HG03064 (cell line): ENCODE results near the gene KLF16.

Experiments
- ATAC-seq: cut with Tn5 transposase; IDR thresholded peaks from one replicate; pipeline ENCODE4 v1.9.1; 2021; ENCODE audit warnings: low read depth; ENCODE audit not compliant: unreplicated experiment

KLF16 gene

DNA sequence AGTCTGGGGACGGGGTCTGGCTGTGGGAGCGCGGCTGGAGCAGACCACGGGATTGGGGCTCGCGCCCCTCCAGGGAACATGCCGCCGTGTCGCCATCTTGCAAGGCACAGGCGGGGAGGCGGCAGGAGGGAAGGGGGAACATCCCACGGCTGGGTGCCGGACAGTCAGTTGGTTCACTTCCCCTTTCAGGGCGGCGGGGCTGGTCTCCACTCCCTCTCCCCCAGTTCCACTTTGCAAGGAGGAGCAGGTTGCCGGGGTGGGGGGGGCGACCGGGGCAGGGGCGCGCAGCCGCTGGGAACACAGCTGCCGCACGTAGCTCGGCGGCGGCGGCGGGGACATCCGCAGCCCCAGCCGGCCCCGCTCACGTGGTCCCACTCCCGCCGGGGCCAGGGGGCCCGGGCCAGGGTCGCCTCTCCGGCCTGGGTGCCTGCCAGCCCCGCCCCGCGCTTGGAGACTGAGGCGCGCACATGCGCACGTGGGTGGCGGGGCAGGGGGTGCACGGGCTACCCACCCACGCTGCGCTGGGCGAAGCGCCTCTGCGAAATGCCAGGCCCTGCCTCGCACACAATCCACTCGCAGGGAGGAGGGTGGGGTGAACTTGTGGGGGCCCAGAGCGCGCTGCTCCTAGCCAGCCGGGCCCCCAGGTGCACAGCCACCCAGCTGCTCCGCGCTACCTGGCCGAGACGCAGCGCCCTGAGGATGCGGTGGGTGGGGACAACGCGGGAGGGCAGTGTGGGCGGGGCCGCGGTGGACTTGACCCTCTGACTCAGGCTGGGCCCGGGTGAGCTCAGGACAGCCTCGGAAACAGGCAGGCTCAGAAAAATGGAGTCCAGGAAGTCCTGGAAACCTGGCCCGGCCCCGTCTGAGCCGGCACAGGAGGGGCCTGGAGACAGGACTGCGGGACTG is 6.4 kb downstream of the KLF16 start:
- no peak for ATAC-seq

DNA sequence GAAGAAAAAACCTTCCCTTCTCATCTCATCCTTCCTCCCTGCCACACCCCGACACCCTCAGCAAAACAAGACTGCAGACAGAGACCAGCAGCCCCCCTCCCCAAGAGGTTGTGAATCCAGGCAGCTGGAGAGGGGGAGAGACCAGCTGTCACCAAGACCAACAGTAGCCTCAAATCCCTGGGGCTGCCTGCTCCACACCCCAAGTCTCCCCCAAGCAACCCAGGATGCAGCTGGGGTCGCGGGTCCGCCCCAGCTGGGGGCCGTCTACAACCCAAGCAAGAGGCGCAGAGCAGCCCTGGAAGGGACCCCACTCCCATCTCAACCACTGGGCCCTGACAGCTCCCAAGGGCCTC is 7.1 kb downstream of the KLF16 start:
- ATAC-seq: no peak

DNA sequence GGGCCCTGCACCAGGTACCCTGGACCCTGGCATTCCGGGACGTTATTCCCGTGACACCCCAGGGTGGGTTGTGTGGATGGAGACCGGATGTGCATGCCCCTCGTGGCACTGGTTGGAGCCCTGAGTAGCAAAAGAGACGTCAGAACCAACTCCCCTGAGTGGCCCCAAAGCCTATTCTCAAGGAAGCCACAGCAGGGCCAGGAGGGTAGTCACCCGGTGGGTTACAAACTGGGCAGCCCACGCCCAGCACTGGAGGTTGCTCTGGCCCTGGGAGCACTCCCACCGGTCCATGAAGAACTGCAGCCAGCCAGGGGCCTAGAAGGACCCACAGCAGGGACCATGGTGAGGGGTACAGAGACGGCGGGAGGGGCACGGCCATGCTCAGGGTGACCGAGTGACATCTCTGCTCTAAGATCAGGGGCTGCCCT is 7.5 kb downstream of the KLF16 start:
- ATAC-seq: no peak

DNA sequence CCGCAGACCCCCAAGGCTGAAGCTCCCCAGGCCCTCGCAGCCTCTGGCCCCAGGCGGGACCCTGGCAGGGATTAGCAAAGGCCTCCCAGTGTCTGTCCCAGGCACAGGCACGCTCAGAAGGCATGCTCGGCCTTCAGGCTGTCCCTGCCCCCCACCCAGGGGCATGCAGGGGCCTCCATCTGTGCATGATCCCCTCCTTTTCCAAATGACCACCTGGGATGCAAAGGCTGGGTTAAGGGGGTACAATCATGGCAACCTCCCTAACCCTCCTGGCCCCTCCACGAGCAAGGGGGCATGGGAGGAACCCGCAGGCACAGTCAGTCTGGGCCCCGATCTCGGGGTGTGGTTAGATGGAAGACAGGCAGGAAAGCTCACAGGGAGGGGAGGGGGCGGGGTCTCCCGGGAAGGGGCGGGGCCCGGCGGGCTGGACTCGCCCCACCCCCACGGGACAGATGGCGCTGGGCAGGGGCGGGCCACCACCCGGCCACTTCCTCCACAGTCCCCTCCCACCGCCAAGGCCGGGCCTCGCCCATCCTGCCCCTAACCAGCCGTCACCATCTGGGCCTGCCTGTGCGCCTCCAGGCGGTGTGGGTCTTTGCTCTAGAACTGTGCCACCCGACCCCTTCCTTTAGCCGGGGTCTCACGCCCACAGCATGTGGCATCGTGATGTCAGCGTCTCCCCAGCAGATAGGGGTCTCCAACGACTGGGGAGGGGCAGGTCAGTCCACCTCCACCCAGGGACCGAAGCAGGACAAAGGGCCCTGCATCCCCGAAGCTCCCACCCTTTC is 8.1 kb downstream of the KLF16 start:
- no peak for ATAC-seq

DNA sequence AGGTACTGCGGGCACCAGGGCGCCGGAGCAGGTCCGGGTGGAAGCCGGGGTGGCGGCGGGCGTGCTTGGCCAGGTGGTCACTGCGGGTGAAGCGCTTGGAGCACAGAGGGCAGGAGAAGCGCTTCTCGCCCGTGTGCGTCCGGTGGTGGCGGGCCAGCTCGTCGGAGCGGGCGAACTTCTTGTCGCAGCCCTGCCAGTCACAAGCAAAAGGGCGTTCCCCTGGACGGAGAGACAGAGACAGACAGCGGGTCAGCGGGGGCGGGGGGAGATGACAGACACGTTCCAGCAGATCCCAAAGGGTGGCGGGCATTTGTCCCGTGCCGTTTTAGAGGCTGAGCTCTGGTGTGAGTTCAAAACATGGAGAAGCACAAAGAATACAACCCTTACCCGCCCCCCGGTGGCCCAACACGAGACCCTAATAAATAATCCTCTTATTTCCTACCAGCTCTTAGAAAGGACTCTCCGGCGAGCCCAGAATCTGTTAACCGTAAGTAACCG is 8.8 kb downstream of the KLF16 start:
- no peak for ATAC-seq

DNA sequence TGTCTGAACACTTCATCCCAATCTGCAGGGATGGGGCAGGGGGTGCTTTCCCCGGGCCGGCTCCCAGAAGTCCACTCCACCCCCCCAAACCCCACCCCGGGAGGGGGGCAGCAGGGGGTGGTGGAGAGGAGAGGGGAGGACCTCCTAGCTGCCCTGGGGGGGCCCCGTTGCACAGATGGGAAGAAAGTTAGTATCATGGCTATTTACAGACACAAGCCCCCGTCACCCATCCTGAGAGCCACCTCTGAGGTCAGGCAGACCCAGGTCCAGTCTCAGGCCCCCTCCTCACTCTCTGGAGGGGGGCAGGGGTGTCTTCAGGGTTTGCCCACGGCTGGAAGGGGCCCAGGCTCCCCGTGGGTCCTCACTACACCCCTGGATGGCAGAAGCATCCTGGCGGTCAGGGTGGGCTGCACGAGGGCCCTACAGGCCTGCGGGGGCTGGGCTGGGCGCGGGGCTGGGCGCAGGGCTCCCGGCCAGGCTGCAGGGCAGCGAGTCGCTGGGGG is 9.3 kb downstream of the KLF16 start:
- ATAC-seq: no peak

DNA sequence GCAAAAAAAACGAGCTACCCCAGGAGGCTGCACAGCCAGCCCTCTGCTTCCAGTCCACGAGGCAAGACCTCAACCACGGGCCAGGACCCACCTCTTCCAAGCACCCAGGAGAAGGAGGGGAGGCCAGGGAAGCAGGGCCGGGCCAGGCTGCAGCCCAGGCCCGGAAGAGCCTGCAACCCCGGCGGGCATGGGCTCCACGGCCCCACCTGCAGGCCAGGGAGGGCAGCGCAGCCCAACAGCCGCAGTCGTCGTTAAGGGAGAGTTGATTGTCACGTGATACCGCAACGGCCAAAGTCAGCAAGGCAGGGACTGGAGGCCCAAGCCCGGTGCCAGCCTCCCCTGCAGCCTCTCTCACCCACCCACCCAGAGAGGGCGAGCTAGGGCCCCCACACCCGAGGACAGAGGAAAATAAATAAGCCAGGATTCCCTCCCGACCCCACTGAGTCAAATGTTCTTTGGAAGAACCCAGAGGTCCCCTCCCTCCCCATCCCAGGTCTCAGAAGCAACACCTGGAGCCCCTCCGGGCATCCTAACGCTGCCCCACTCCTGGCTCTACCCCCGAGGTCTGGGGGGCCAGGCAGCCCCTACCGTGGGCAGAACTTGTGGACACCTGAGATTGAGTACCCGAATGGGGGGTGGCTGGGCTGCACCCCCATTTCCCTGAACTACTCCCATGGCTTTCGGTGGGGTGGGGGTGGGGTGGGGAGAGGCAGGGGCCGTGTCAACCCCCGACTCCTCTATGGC is 9.9 kb downstream of the KLF16 start:
- no peak for ATAC-seq

DNA sequence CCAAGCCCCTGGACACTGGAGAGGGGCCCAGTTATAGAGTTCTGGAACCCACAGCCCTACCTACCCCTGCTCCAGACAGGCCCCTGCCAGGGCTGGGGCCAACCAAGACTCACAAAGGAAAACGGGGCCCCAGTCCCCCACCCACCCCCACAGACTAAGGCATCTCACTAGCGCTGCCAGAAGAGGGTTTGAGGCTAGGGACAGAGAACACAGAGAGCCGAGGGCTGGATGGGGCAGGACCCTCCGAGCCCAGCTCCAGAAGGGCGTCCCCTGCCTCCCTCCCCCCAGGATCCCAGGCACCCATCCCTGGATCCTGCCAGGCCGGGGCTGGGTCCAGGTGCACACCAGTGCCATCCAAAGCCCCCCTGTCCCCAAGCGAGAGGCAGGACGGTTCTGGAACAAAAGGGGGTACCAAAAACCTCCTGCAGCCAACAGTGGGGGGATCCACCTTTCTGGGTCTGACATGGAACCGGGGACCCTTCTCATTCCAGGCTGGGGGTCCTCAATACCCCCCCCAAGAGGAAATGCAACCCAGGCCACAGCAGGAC is 10.7 kb downstream of the KLF16 start:
- no peak for ATAC-seq

DNA sequence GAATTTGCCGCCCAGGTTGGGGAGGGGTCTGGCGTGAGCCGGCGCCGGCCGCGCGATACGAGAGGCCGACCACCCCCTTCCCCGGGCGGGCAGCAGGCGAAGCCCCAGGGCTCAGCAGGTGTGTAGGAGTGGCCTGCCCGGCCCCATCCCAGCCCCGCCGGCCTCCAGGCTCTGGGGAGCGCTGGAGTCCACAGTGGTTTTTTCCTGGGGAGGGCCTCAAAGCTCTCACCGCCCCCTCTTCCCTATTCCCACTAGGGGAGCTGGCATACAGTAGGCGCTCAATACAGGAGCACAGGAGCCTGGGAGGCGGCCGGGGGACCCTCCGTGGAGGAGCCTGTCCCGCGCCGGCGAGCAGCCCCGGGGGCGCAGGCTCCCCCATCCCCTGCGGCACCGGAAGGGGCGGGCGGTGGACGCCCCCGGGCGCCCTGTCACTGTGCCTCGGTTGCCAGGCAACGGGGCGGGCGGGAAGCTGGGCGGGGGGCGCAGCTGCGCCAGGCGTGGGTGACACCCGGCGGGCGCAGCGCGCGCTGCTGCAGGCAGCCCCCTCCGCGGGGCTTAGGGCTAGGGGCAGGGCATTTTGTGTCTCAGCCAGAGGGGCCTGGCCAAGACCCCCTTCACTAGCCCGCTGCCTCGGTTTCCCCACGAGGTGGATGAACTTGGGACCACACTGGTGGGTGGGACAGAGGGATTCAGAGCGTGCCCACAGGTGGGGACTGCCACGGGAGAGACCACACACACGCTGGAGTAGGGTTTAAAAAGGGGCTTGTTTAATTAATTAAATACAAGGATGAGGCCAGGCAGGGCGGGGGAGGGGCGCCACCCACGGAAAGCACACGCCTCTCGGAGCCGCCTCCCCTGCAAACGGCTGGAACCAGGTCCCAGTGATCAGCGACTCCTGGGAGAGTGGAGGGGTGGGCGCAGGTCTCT is 11.5 kb downstream of the KLF16 start:
- no peak for ATAC-seq

DNA sequence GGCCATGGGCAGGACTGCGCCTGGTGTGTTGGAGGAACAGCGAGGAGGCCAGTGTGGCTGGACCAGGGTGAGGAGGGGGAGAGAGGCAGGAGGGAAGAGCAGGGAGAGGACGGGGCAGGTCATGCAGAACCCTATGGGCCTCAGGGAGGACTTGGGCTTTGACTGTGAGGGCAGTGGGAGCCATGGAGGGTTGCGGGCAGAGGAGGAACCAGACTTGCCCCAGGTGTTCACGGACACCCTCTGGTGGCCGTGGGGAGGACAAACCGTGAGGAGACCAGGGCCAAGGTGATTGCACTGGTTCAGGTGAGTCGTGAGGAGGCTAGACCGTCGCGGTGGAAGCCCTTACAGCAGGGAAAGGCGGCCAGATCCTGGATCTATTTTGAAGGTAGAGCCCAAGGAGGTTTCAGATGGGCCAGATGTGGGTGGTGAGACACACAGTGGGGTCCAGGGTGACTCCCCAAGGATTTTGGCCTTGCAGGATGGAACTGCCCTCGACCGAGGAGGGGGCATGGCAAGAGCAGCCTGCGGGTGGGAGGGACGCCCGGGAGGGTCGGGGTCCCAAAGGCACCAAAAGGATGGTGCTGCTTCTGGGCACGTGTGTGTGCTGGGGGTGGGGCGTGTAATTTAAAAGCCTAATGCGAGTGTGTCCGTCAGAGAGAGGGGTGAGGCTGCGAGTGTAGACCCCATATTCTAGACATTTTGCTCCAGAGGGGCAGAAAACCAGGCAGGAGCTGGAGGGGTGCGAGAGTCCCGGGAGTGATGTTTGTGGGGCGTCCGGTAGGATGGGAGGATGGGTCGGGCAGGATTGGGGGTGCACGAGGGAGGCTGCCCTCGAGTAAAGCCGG is 12.3 kb downstream of the KLF16 start:
- no peak for ATAC-seq

DNA sequence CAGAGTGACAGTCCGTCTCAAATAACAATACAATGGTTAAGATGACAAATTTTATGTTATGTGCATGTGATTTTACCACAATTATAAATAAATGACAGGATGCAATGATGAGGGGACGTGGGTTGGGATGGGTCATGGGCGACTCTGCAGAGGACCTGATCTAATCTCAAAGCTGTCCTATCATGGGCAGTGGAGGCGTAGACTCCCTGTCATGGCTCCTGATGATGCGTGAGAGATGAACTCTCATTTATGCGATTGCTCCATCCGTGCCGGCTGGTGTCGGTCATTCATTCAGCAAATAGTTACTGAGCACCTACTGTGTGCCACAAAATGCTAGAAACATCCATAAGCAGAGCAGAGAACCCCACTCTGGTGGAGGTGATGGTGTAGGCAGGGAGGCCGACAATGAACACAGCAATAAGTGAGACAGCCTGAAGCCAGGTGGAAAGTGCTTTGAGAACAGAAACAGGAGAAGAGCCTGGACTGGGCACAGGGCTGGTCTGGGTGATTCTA is 13.4 kb downstream of the KLF16 start:
- no peak for ATAC-seq

DNA sequence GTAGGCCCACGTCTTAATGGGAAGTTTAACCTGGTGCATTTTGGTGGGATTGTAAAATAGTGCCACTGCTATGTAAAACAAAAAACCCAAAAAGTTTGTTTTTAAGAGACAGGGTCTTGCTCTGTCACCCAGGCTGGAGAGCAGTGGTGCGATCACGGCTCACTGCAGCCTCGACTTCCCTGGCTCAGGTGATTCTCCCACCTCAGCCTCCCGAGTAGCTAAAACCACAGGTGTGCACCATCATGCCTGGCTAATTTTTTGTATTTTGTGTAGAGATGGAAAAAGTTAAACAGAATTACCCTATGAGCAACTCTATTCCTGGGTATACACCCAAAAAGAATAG is 14.3 kb downstream of the KLF16 start:
- ATAC-seq: no peak

DNA sequence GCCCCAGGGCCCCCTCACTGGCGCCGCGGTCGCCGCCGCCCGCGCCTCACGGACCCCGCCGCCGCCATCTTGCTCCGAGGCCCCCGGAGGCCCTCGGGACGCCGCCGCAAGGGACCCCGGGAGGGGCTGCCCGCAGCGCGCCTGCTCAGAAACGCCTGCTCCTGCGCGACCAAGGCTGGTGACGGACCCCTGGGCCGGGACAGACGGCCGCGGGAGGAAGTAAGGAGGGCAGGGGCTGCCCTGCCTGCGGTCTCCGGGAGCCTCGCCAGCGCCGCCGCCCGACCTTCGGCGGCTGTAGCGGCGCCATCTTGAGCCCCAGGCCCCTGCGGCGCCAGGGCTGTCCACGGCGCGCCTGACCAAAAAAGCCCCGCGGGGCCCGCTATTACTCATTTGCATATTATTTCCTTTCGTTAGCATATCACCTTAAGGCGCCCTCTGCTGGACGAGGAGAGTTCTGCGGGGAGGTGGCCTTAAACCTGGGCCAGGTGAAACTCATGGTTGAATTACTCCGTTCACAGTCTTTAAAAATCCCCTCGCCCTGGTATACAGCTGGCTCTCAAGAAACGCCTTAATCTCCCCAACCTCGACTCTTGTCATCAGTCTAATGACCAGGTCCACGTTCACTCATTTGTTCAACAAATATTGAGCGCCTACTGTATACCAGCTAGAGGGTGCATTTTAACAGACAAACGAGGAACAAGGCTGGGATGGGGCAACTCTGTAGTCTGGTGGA is 14.8 kb downstream of the KLF16 start, which contains the start of gene REXO1:
Gene REXO1 (minus strand): TSS at position 85 of the 733 bp plus-strand sequence. CDS start 125 bp downstream, outside the sequence.
- peak; percentile 62 for ATAC-seq

DNA sequence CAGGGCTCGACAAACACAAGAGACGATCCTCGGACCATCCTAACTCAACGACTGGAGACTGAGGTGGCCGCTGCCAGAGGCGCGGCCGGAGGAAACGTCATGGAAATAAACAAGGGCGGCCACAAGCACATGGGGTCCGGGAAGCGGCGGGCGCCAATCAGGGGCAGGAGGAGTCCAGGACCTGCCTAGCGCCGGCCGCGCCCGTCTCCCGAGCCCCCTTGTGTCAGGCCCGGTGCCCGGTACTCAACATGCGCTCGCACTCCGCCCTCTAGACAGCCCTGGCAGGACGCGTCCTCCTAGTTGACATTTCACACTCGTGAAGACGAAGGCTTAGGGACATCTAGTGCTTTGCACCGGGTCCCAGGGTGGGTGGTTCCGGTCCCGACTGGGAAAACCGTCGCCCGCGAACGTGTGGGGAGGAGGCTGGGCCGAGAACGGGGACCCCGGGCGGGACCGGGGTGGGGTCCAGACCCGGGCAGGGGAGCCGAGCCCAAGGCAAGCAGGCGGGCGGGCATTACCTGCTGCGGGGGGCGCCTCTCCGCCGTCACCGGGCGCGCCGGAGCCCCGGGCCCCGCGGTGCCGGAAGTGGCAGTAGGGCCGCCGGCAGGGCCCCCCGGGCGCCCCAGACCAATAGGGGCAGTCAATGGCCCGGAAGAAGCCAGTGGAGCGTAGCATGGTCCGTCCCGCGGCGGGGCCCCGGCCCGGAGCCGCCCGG is 15.5 kb downstream of the KLF16 start:
- ATAC-seq: peak; percentile 8

DNA sequence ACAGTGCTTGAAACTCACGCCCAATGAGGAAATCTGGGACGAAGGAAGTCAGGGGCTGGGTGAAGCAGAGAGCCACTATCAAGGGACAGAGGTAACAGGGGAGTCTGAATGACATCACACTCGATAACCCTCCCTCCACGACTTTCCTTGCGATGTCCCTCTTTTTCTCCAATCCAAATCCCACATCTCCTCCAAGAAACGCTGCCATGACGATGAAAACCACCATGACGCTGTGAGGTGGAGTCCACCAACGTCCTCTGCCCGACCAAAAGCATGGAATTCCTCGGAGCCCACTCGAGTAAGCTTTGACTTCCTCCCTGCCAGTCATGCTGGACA is 16.1 kb downstream of the KLF16 start:
- no peak for ATAC-seq

DNA sequence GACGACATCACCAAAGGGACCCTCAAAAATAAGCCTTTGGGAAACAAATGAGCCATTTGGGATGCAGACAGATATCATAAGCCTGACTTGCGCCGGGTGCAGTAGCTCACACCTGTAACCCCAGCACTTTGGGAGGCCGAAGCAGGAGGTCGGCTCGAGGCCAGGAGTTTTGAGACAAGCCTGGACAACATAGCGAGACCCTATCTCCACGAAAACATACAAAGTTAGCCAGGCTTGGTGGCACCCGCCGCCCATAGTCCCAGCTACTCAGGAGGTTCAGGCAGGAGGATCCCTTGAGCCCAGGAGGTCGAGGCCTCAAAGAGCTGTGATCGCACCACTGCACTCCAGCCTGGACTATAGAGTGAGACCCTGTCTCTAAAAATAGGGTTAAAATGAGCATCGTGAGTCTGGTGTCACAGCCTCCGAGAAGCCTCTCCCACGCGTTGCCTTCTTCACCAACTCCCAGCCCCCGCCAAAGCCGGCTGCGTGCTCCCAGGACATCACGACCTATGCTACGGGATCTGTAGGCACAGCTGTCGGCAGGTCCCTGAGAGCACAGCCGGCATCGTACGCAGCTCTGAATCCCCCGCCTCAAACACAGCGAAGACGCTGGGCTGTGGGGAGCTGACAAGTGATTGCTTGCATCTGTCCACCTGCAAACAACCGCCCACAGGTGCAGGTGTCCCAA is 16.7 kb downstream of the KLF16 start:
- no peak for ATAC-seq

DNA sequence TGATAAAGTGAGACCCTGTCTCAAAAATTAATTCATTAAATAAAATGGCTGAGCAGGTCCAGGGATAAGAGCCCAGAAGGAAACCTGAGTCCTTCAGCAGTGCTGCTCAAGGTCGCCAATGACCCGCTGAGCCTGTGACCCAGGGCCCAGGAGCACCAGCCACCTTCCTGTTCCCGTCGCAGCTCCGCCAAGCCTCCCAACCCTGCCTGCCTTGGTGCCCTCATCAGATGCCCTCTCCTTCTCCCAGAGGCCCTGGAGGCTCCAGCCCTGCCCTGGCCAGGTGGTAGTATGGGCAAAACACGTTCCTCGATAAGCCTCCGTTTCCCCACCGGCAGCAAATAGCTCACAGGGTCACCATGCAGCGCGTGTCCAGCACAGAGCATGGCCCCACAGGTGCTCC is 17.7 kb downstream of the KLF16 start:
- ATAC-seq: no peak
